HTR-8/SVneo (cell line): ENCODE measurements around the gene RNASEH2C.
A peak's percentile ranks its signal among the peaks of the same experiment; 100 is the strongest.
"Not testable (repeated sequence)": the region's sequence is repeated elsewhere in the genome, so short reads cannot be mapped to it uniquely, and the experiment has no call there.

Source experiments
- DNase-seq: peaks from one replicate; pipeline ENCODE4 v3.0.0; 2011; ENCODE audit warnings: low spot score, mixed read lengths; ENCODE audit not compliant: insufficient read length
- FAIRE-seq: peaks from 2 replicates; lab custom pipeline; 2011; peaks lifted over from hg19 to GRCh38; lab: Jason Lieb, UNC

The RNASEH2C gene

GRCh38 chr11:65720211-65720934 is at the start of gene RNASEH2C:
Gene RNASEH2C (minus strand): TSS chr11:65720798. CDS start chr11:65720758, 40 bp downstream.
- FAIRE-seq (peak; percentile 97), DNase-seq (peak; percentile 95)

GRCh38 chr11:65767806-65768205 is 47.2 kb upstream of the RNASEH2C start:
- FAIRE-seq, DNase-seq: not testable (repeated sequence)

GRCh38 chr11:65767406-65767805 is 46.8 kb upstream of the RNASEH2C start:
- FAIRE-seq: no peak

GRCh38 chr11:65766535-65766934 is 45.9 kb upstream of the RNASEH2C start:
- FAIRE-seq (peak; percentile 33), DNase-seq (no peak)

More at GRCh38 chr11:65767406-65767805, 46.8 kb upstream of the RNASEH2C start:
- no peak for DNase-seq

- DNase-seq (no peak), FAIRE-seq (no peak)
Observed at GRCh38 chr11:65764434-65764833, 43.8 kb upstream of the RNASEH2C start.

GRCh38 chr11:65762816-65763215 is 42.2 kb upstream of the RNASEH2C start:
- not testable (repeated sequence) for DNase-seq, FAIRE-seq

GRCh38 chr11:65762169-65762568 is 41.6 kb upstream of the RNASEH2C start:
- not testable (repeated sequence) for DNase-seq, FAIRE-seq

- FAIRE-seq: no peak
Observed at GRCh38 chr11:65745049-65745448, 24.5 kb upstream of the RNASEH2C start.

GRCh38 chr11:65744699-65745042 is 24.1 kb upstream of the RNASEH2C start:
- no peak for FAIRE-seq
- DNase-seq: no peak

More at GRCh38 chr11:65745049-65745448, 24.5 kb upstream of the RNASEH2C start:
- no peak for DNase-seq

- DNase-seq: peak; percentile 51
- FAIRE-seq: peak; percentile 28
Observed at GRCh38 chr11:65744026-65744698, 23.6 kb upstream of the RNASEH2C start.

GRCh38 chr11:65743681-65744025 is 23.1 kb upstream of the RNASEH2C start:
- no peak for FAIRE-seq
- no peak for DNase-seq

GRCh38 chr11:65742353-65742752 is 21.8 kb upstream of the RNASEH2C start:
- no peak for FAIRE-seq
- no peak for DNase-seq

GRCh38 chr11:65741185-65741584 is 20.6 kb upstream of the RNASEH2C start:
- DNase-seq: no peak
- peak; percentile 89 for FAIRE-seq

GRCh38 chr11:65739022-65739421 is 18.4 kb upstream of the RNASEH2C start:
- FAIRE-seq: no peak
- DNase-seq: no peak

- FAIRE-seq (no peak), DNase-seq (no peak)
Observed at GRCh38 chr11:65736810-65737209, 16.2 kb upstream of the RNASEH2C start.

GRCh38 chr11:65735111-65735510 is 14.5 kb upstream of the RNASEH2C start:
- FAIRE-seq, DNase-seq: not testable (repeated sequence)

GRCh38 chr11:65730461-65730860 is 9.9 kb upstream of the RNASEH2C start:
- no peak for FAIRE-seq

GRCh38 chr11:65727865-65728264 is 7.3 kb upstream of the RNASEH2C start:
- DNase-seq (no peak), FAIRE-seq (no peak)

More at GRCh38 chr11:65730461-65730860, 9.9 kb upstream of the RNASEH2C start:
- no peak for DNase-seq

GRCh38 chr11:65726660-65727059 is 6.1 kb upstream of the RNASEH2C start:
- FAIRE-seq: no peak
- DNase-seq: no peak

- no peak for DNase-seq
- FAIRE-seq: no peak
Observed at GRCh38 chr11:65722261-65722660, 1.7 kb upstream of the RNASEH2C start.

GRCh38 chr11:65719871-65720210 is 757 bp downstream of the RNASEH2C start:
- no peak for DNase-seq
- no peak for FAIRE-seq
